Subcutaneous adipose tissue (tissue), 4 donors: Measurements from ENCODE around the gene KCNJ9. TPM values are rescaled to one million over a fixed set of nuclear protein-coding genes. Genes with fewer than 3 reads are reported as not detected.

Experiments used
- total RNA-seq, 4 donors: library from RNA; depleted of rRNA; stranded (reverse); fragments of >200 nt; gene quantifications; one replicate each; pipeline ENCODE4 v1.1.0, GENCODE V29; 2016
- TF ChIP-seq, protein P1 (sequence below): fragments of 450-650 bp; IDR thresholded peaks from one replicate; pipeline ENCODE4 v1.5.1; 2016; ENCODE audit warnings: low read depth, mild to moderate bottlenecking, control low read depth, antibody characterized with exemption, moderate library complexity

The KCNJ9 gene
- total RNA-seq, 4 donors from 2014 or later = not detected

DNA sequence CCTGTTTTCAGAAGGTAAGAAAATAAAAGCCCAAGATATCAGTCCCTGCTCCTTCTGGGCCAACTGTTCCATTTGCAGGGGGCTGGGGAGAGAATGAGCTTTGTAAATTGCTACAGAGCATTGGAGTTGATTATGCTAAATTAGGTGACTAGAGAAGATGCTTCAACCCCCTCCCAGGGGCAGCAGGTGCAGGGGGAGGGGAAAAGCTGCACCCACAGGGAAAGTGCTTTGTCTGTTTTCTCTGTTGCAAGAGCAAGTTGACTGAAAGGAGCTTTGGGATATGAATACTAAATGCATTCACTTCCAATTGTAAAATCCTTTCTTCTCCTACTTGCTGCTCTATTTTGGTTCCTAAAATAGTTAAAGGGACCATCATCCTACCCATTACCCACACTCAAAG is 33.0 kb upstream of the KCNJ9 start:
- TF ChIP-seq, protein P1, sequence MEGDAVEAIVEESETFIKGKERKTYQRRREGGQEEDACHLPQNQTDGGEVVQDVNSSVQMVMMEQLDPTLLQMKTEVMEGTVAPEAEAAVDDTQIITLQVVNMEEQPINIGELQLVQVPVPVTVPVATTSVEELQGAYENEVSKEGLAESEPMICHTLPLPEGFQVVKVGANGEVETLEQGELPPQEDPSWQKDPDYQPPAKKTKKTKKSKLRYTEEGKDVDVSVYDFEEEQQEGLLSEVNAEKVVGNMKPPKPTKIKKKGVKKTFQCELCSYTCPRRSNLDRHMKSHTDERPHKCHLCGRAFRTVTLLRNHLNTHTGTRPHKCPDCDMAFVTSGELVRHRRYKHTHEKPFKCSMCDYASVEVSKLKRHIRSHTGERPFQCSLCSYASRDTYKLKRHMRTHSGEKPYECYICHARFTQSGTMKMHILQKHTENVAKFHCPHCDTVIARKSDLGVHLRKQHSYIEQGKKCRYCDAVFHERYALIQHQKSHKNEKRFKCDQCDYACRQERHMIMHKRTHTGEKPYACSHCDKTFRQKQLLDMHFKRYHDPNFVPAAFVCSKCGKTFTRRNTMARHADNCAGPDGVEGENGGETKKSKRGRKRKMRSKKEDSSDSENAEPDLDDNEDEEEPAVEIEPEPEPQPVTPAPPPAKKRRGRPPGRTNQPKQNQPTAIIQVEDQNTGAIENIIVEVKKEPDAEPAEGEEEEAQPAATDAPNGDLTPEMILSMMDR = no peak

DNA sequence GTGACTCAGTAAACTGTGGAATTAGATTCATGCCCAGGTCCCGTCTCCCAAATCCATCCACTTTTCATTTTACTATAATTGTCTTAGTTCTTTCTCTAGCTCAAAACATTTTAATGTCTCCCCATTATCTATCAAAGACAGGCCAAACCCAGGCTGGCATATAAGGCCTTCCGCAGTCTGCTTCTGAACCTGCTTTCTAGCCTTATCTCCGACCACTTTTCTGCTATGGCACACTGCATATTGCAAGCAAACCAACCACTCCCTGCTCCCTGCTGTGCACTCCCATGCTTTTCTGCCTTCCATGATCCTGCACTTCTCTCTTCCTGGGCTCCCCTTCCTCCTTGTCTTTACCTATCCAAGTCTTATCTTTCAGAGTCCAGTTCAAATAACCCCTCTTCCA is 32.2 kb upstream of the KCNJ9 start:
- TF ChIP-seq, protein P1 = no peak

DNA sequence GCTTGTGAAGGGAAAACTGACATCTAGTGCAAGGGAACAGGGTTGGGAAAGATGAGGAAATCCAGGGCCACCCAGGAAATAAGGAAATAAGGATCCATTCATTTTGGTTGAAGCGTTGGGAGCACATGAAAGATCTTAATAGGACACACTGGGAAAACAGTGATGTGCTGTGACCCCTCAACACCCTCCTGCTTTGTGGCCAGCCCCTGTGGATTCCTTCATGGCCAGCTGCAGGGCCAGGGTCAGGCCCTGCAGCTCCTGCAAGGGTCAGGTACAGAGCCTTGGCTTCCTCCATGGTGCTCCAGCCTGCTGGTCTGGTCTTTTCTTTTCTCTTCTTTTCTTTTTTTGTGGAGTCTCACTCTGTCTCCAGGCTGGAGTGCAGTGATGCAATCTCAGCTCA is 30.7 kb upstream of the KCNJ9 start:
- TF ChIP-seq, protein P1 = no peak

DNA sequence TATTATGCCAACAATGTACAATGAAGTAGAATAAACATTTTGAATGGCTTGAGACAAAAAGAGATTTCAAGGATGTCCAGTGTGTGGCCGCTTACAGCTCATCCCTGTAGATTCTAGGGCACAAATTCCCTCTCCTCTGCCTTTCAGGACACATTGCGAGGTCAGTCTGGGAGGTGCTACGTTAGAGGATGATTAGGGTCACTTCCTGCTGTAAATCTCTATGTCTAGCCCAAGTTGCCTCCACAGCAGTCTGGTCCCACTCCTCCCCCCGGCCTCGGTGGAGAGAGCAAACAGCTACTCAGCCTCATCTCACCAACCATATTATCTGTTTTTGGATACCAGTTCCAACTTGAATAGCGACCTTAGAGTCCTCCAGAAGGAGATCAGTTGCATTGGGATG is 28.4 kb upstream of the KCNJ9 start:
- TF ChIP-seq, protein P1 = no peak

DNA sequence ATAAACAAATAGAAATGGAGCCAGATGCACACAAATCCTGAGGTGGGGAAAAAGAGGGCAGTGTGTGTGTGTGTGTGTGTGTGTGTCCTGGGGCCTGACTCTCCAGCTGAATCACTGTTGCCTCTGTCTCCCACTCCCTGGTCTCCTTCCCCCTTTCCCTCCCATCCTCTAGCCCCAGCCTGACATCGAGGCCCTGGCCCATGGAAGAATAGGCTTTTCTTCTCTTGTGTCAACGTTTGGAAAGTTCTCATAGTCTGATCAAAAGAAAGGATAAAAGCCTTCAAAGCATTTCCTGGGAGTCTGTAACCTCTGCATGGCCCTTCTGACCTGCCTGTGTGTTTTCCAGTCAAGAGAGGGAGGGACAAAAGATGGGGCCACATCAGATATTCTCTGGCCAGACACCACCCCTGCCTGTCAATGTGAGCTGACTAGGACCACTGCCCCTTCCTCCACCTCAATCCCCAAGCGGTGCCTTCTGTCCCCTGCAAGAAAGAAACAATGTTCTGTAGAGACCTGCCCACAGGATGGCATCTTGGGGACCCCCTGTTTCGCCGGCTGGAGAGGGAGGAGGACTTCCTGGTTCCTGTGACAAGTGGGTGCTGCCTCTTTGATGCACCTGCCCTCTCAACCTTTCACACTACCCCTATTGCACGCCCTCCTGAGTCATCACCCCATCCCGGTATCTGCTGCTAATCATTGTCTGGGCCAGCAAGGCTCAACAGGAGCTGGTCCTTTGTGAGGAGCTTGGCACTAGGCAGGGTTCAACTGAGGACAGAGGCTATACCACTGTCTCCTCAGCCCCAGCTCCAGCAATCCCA is 27.6 kb upstream of the KCNJ9 start:
- TF ChIP-seq, protein P1 = no peak

DNA sequence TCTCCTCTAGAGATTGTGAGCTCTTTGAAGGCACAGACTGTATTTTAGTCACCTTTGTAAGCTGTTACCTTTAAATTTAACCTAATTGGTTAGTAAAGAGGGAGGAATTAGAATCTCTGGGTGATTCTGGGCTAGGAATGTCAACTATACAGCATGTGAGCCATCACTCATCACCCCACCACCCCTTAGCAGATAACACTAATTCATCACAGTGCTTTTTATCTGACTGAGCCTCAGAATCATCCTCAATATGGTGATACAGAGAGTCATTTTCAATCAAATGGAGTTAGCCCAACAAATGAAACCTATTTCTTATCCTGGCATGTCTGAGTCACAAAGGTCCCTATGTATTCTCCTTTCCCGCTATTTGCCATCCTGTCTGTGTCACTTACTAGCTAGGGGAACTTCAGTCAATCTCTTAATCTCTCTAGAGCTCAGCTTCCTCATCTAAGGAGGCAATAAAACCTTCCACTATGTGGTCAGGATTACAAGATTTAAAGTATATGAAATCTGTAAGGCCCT is 24.6 kb upstream of the KCNJ9 start:
- TF ChIP-seq, protein P1 = no peak

DNA sequence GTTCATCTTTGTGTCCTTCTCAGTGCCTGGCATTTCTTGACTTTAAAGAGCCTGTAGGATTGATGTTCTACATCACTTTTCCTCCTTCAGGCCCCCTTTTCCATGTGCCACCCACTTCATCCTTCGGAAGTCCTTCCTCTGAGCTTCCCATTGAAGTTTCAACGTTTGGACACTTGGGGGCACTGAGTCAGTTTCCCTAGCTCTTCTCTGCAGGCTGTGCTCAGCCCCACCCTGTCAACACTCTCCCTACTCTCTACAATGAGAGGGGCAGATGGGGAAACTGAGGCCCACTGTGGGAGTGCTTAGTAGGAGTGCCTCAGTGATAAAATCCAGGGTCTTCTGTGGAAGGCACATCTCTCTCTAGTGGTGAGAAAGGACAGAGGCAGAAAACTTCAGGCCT is 23.3 kb upstream of the KCNJ9 start:
- TF ChIP-seq, protein P1 = no peak
